OCI-LY7 (cell line): Measurements from ENCODE around the gene SECISBP2L. TPM values are rescaled to one million over a fixed set of nuclear protein-coding genes. Genes with fewer than 3 reads are reported as not detected.

Experiments used
- BruUV-seq: library from RNA; stranded (reverse); fragments of 400-500 nt; replicated peaks from 2 replicates; lab custom pipeline; 2021; lab: Mats Ljungman, UMichigan
- CTCF ChIA-PET: fragments of 300-600 bp; sonication (Branson Sonifier 250); formaldehyde crosslinking; loops from one replicate; lab custom pipeline; 2022; ENCODE audit warnings: antibody characterized with exemption; ENCODE audit not compliant: unreplicated experiment; lab: Charles Lee
- POLR2A ChIA-PET: fragments of 300-600 bp; sonication (Branson Sonifier 250); formaldehyde crosslinking; loops from one replicate; lab custom pipeline; 2022; ENCODE audit warnings: antibody characterized with exemption; lab: Charles Lee
- DNase-seq: peaks from one replicate; pipeline ENCODE4 v3.0.0-alpha.2; 2015; ENCODE audit warnings: low spot score
- H2AFZ ChIP-seq: fragments of 200-600 bp; sonication (generic), shearing (Covaris generic); 2 replicates; pipeline ENCODE4 v1.6.1; 2014; ENCODE audit warnings: mild to moderate bottlenecking, antibody characterized with exemption, low read length, moderate library complexity
- H3K27ac ChIP-seq: fragments of 200-600 bp; sonication (generic); 2 replicates; pipeline ENCODE4 v1.5.1; 2014; ENCODE audit warnings: mixed run types, low read depth, mild to moderate bottlenecking, moderate library complexity, low read length, inconsistent platforms; ENCODE audit not compliant: poor library complexity, severe bottlenecking
- H3K36me3 ChIP-seq: fragments of 200-600 bp; sonication (generic); 2 replicates; pipeline ENCODE4 v1.6.1; 2014; ENCODE audit warnings: mild to moderate bottlenecking, antibody characterized with exemption, low read length, moderate library complexity, mixed read lengths; ENCODE audit not compliant: insufficient read depth
- H3K4me1 ChIP-seq: fragments of 200-600 bp; sonication (generic); 2 replicates; pipeline ENCODE4 v1.5.1; 2014; ENCODE audit warnings: mild to moderate bottlenecking, low read length; ENCODE audit not compliant: insufficient read depth, poor library complexity, severe bottlenecking
- H3K4me2 ChIP-seq: fragments of 200-600 bp; sonication (generic); 2 replicates; pipeline ENCODE4 v1.6.1; 2014; ENCODE audit warnings: mild to moderate bottlenecking, low read length
- H3K4me3 ChIP-seq: fragments of 200-600 bp; sonication (generic); 2 replicates; pipeline ENCODE4 v1.5.1; 2014; ENCODE audit warnings: mild to moderate bottlenecking, low read depth, low read length; ENCODE audit not compliant: poor library complexity, severe bottlenecking
- H3K79me2 ChIP-seq: fragments of 200-600 bp; sonication (generic); 2 replicates; pipeline ENCODE4 v1.6.1; 2016; ENCODE audit warnings: low read depth, mild to moderate bottlenecking, low read length, moderate library complexity, mixed read lengths; ENCODE audit not compliant: insufficient read depth
- H3K9me2 ChIP-seq: fragments of 200-600 bp; sonication (generic); 2 replicates; pipeline ENCODE4 v1.6.1; 2016; ENCODE audit warnings: mild to moderate bottlenecking, low read length, mixed read lengths; ENCODE audit not compliant: insufficient read depth
- H3K9me3 ChIP-seq: fragments of 200-600 bp; sonication (generic); 2 replicates; pipeline ENCODE4 v1.6.1; 2014; ENCODE audit warnings: mild to moderate bottlenecking, mixed run types, low read length, mixed read lengths
- H4K20me1 ChIP-seq: fragments of 200-600 bp; sonication (generic); 2 replicates; pipeline ENCODE4 v1.6.1; 2014; ENCODE audit warnings: mild to moderate bottlenecking, antibody characterized with exemption, low read length, moderate library complexity, mixed read lengths; ENCODE audit not compliant: insufficient read depth
- EZH2phosphoT487 ChIP-seq: fragments of 200-600 bp; sonication (generic); IDR thresholded peaks from 2 replicates; pipeline ENCODE4 v1.6.1; 2018; ENCODE audit warnings: low read depth, borderline replicate concordance, mild to moderate bottlenecking, mixed run types, antibody characterized with exemption, low read length, moderate library complexity, mixed read lengths
- intact Hi-C: fragments of 100-400 bp; cut with micrococcal nuclease; formaldehyde crosslinking; loops from one replicate; pipeline ENCODE4 v1.10.0; 2022; ENCODE audit not compliant: unreplicated experiment
- total RNA-seq, 2 experiments: library from RNA; depleted of rRNA in 1 of 2; stranded (reverse); fragments of >200 nt in 1 of 2; shearing (Covaris generic) in 1 of 2; gene quantifications; 2 replicates each; pipeline ENCODE4 v1.2.3, GENCODE V29; 2014 to 2022
- TF ChIP-seq, protein P1 (sequence below): fragments of 200-600 bp; sonication (generic); conservative IDR thresholded peaks from 2 replicates; pipeline ENCODE4 v1.5.1; 2014; ENCODE audit warnings: mild to moderate bottlenecking, antibody characterized with exemption, low read length, moderate library complexity, mixed read lengths

The SECISBP2L gene
- total RNA-seq, 2 experiments from 2014 or later = 15.4 to 26.3 TPM

DNA sequence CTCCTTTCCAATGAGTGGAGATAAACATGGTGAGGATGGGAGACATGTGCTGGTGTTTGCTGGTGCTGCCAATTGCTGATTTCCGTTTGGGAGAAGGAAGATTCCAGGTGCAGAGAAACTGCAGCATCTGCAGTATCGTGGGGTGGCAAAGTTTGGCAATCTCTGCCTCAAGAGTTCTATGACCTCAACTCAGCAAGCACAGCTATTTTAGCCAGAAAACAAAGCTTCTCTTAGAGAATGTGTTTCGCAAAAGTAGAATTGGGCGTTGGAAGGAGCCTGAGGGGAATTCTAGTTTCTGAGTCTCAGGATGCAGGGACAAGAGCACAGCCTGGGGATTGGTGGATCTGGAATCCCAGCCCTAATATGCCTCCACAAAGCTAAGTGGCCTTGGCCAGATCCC, 64.3 kb downstream of the SECISBP2L start:
- no peak for TF ChIP-seq EZH2phosphoT487
- TF ChIP-seq, protein P1, sequence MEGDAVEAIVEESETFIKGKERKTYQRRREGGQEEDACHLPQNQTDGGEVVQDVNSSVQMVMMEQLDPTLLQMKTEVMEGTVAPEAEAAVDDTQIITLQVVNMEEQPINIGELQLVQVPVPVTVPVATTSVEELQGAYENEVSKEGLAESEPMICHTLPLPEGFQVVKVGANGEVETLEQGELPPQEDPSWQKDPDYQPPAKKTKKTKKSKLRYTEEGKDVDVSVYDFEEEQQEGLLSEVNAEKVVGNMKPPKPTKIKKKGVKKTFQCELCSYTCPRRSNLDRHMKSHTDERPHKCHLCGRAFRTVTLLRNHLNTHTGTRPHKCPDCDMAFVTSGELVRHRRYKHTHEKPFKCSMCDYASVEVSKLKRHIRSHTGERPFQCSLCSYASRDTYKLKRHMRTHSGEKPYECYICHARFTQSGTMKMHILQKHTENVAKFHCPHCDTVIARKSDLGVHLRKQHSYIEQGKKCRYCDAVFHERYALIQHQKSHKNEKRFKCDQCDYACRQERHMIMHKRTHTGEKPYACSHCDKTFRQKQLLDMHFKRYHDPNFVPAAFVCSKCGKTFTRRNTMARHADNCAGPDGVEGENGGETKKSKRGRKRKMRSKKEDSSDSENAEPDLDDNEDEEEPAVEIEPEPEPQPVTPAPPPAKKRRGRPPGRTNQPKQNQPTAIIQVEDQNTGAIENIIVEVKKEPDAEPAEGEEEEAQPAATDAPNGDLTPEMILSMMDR = no peak
- Histone ChIP-seq H4K20me1 (no peaks in the 10 kb centered on the region), H3K4me2 (no peak overlapping the region), H3K4me3 (no peak overlapping the region), H2AFZ (no peak overlapping the region), H3K9me2 (no peaks in the 10 kb centered on the region), H3K79me2 (no peaks in the 10 kb centered on the region), H3K9me3 (no peaks in the 10 kb centered on the region), H3K4me1 (no peaks in the 10 kb centered on the region), H3K36me3 (no peaks in the 10 kb centered on the region), H3K27ac (no peak overlapping the region)
- intact Hi-C loops = no loop called here
- ChIA-PET CTCF (no interaction called here), POLR2A (no interaction called here)
- BruUV-seq = no TSS peak
- no peak for DNase-seq

DNA sequence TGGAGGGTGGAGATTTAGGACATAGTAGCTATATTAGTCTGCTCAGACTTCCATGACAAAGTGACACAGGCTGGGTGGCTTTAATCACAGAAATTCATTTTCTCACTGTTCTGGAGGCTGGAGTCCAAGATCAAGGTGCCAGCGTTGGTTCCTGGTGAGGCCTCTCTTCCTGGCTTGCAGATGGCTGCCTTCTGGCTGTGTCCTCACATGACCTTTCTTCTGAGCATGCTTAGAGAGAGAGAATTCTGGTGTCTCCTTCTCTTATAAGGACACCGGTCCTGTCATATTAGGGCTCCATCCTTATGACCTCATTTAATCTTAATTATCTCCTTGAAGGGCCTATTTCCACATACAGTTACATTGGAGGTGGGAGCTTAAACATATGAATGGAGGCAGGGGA, 67.6 kb downstream of the SECISBP2L start:
- H3K36me3 ChIP-seq = no peaks in the 10 kb centered on the region
- TF ChIP-seq, protein P1 = no peak
- TF ChIP-seq EZH2phosphoT487 = no peak
- no peak overlapping the region for H2AFZ ChIP-seq
- H3K4me2 ChIP-seq = no peak overlapping the region
- H3K4me3 ChIP-seq = no peak overlapping the region
- H4K20me1 ChIP-seq = no peaks in the 10 kb centered on the region
- H3K27ac ChIP-seq = no peak overlapping the region
- no peaks in the 10 kb centered on the region for H3K9me3 ChIP-seq
- H3K4me1 ChIP-seq = peaks cover 4% of the 10 kb centered on the region
- CTCF ChIA-PET = no interaction called here
- intact Hi-C loops = no loop called here
- no TSS peak for BruUV-seq
- no peaks in the 10 kb centered on the region for H3K9me2 ChIP-seq
- no peaks in the 10 kb centered on the region for H3K79me2 ChIP-seq
- no peak for DNase-seq
- POLR2A ChIA-PET = no interaction called here

DNA sequence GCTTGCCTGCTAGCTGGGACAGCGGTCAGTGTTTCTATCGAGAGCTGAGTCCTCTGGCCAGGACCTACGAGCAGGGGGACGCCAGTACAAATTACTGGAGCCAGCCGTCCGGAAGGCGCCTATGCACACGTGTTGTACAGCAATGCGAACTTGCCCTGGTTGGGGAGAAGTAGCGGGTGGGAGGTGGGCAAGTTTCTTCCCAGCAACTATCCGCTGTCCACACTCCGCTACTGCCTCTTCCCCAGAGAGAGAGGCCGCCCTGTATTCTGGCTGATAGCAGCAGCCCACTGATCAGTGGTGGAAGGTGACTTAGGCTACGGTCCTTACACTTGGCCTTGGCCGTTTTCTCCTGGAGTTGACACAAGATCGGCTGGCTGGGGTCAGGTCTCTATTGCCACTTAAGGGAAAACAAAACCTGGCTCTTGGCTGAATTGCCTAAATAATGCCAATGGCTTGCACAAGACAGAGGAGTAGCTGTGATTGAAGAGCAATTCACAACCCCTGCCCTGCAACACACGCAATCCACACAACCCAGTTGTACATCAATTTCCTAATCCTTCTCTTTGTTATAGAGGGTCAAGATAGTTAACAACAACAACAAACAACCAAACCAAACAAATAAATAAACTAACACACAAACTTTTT, 69.7 kb downstream of the SECISBP2L start:
- BruUV-seq = no TSS peak
- ChIA-PET CTCF (no interaction called here), POLR2A (interaction anchor here (0.5 to 1.4 kb wide), 4 partner anchors 15 to 1043 kb away, joined by 3 read pairs; partner anchors contain the start of gene GALK2)
- DNase-seq = no peak
- H2AFZ ChIP-seq = peak overlapping the region; percentile 95; the same call in 1 of the 2 replicates
- intact Hi-C loops = no loop called here
- H3K4me1 ChIP-seq = peaks cover 4% of the 10 kb centered on the region
- no peak overlapping the region for H3K27ac ChIP-seq
- H3K36me3 ChIP-seq = no peaks in the 10 kb centered on the region
- TF ChIP-seq, protein P1 = no peak
- no peak overlapping the region for H3K4me3 ChIP-seq
- no peaks in the 10 kb centered on the region for H3K9me3 ChIP-seq
- H3K9me2 ChIP-seq = no peaks in the 10 kb centered on the region
- H3K4me2 ChIP-seq = peak overlapping the region; percentile 85; the same call in 1 of the 2 replicates
- no peaks in the 10 kb centered on the region for H4K20me1 ChIP-seq
- no peaks in the 10 kb centered on the region for H3K79me2 ChIP-seq
